GM12878 (cell line): ENCODE measurements around the gene POLA1. TPM values are rescaled to one million over a fixed set of nuclear protein-coding genes. Genes with fewer than 3 reads are reported as not detected.

ENCODE experiments used
- ATAC-seq: fragments of 200-7000 bp; cut with Tn5 transposase; 3 replicates; pipeline ENCODE4 v1.9.1; 2020; ENCODE audit warnings: mild to moderate bottlenecking, moderate library complexity
- BruUV-seq: library from RNA; stranded (reverse); fragments of 400-500 nt; replicated peaks from 2 replicates; lab custom pipeline; 2021; lab: Mats Ljungman, UMichigan
- CTCF ChIA-PET: fragments of 300-600 bp; sonication (Branson Sonifier 250); formaldehyde crosslinking; extraction: SDS; loops from one replicate; lab custom pipeline; 2021; ENCODE audit warnings: inconsistent platforms; lab: Yijun Ruan, JAX
- POLR2A ChIA-PET: fragments of 350-600 bp; formaldehyde crosslinking; extraction: SDS; loops from one replicate; lab custom pipeline; 2021; ENCODE audit warnings: inconsistent platforms; lab: Charles Lee
- RAD21 ChIA-PET: fragments of 300-600 bp; sonication (Branson Sonifier 250); formaldehyde crosslinking; loops from one replicate; lab custom pipeline; 2023; ENCODE audit warnings: antibody characterized with exemption; ENCODE audit not compliant: unreplicated experiment; lab: Charles Lee
- SMC1A ChIA-PET: fragments of 300-600 bp; sonication (Branson Sonifier 250); formaldehyde crosslinking; loops from one replicate; lab custom pipeline; 2023; ENCODE audit not compliant: unreplicated experiment, uncharacterized antibody; lab: Charles Lee
- DNase-seq: peaks from one replicate; pipeline ENCODE4 v3.0.0-alpha.2; 2011; ENCODE audit warnings: low read depth, low spot score
- FAIRE-seq: peaks from 3 replicates; lab custom pipeline; 2011; peaks lifted over from hg19 to GRCh38; lab: Jason Lieb, UNC
- H2AFZ ChIP-seq: 2 replicates; pipeline ENCODE4 v1.6.0; 2011; ENCODE audit warnings: low read depth, low read length, control low read depth; ENCODE audit not compliant: control insufficient read depth
- H3K27ac ChIP-seq: 2 replicates; pipeline ENCODE4 v1.5.1; 2011; ENCODE audit warnings: control low read depth; ENCODE audit not compliant: control insufficient read depth, insufficient read depth
- H3K27me3 ChIP-seq, 2 experiments: replicated peaks in 1 of 2; 2 replicates each; pipeline versions ENCODE4 v1.6.0 to v1.6.1; 2011; ENCODE audit warnings: low read length in 1 of 2; ENCODE audit not compliant: control insufficient read depth in 2 of 2, insufficient read depth in 2 of 2
- H3K36me3 ChIP-seq, 2 experiments: 2 replicates each; pipeline ENCODE4 v1.5.1; 2011; ENCODE audit warnings: low read length in 1 of 2; ENCODE audit not compliant: control insufficient read depth in 2 of 2, insufficient read depth in 2 of 2
- H3K4me1 ChIP-seq: 2 replicates; pipeline ENCODE4 v1.6.1; 2011; ENCODE audit warnings: mild to moderate bottlenecking, low read length, moderate library complexity, mixed read lengths; ENCODE audit not compliant: control insufficient read depth, insufficient read depth
- H3K4me2 ChIP-seq: 2 replicates; pipeline ENCODE4 v1.6.0; 2011; ENCODE audit warnings: control low read depth; ENCODE audit not compliant: control insufficient read depth, insufficient read depth
- H3K4me3 ChIP-seq: fragments of 200-600 bp; sonication (generic); 2 replicates; pipeline ENCODE4 v1.5.1; 2016
- H3K79me2 ChIP-seq: 2 replicates; pipeline ENCODE4 v1.6.0; 2011; ENCODE audit warnings: low read length; ENCODE audit not compliant: control insufficient read depth, insufficient read depth
- H3K9ac ChIP-seq: 2 replicates; pipeline ENCODE4 v1.8.0; 2011; ENCODE audit warnings: low read length, control low read depth, mixed read lengths; ENCODE audit not compliant: control insufficient read depth, insufficient read depth
- H3K9me3 ChIP-seq: replicated peaks from 3 replicates; pipeline ENCODE4 v1.5.1; 2011; ENCODE audit warnings: mild to moderate bottlenecking, low read length; ENCODE audit not compliant: control insufficient read depth, insufficient read depth
- H4K20me1 ChIP-seq: 2 replicates; pipeline ENCODE4 v1.6.0; 2011; ENCODE audit not compliant: control insufficient read depth, insufficient read depth
- BMI1 ChIP-seq: fragments of 450-650 bp; IDR thresholded peaks from 2 replicates; pipeline ENCODE4 v1.6.1; 2016; ENCODE audit warnings: mild to moderate bottlenecking, moderate library complexity, borderline replicate concordance
- GATAD2B ChIP-seq: fragments of 450-650 bp; conservative IDR thresholded peaks from 2 replicates; pipeline ENCODE4 v1.6.1; 2017; ENCODE audit warnings: low read depth, mild to moderate bottlenecking, moderate library complexity
- HDAC6 ChIP-seq: fragments of 200-600 bp; sonication (generic); IDR thresholded peaks from one replicate; pipeline ENCODE4 v1.8.0; 2017; ENCODE audit warnings: antibody characterized with exemption; ENCODE audit not compliant: unreplicated experiment
- JUND ChIP-seq: IDR thresholded peaks from 2 replicates; pipeline ENCODE4 v1.6.1; 2012; ENCODE audit warnings: low read depth, mild to moderate bottlenecking, low read length, improper control_type of control experiment, moderate library complexity
- MAX ChIP-seq: IDR thresholded peaks from 2 replicates; pipeline ENCODE4 v1.6.1; 2012; ENCODE audit warnings: low read depth, low read length, improper control_type of control experiment
- POU2F2 ChIP-seq: IDR thresholded peaks from 3 replicates; pipeline ENCODE4 v1.6.1; 2011; ENCODE audit warnings: low read depth, mild to moderate bottlenecking, low read length, borderline replicate concordance
- STAT3 ChIP-seq: IDR thresholded peaks from 2 replicates; pipeline ENCODE4 v1.6.1; 2011; ENCODE audit warnings: low read depth, low read length, improper control_type of control experiment
- SUZ12 ChIP-seq: fragments of 200-600 bp; sonication (generic); IDR thresholded peaks from one replicate; pipeline ENCODE4 v1.6.1; 2018; ENCODE audit warnings: antibody characterized with exemption, mild to moderate bottlenecking; ENCODE audit not compliant: unreplicated experiment
- TARDBP ChIP-seq: IDR thresholded peaks from 2 replicates; pipeline ENCODE4 v1.6.1; 2016; ENCODE audit warnings: borderline replicate concordance
- ZBED1 ChIP-seq: IDR thresholded peaks from 2 replicates; pipeline ENCODE4 v1.6.1; 2016; ENCODE audit warnings: borderline replicate concordance
- ZNF687 ChIP-seq: fragments of 450-650 bp; IDR thresholded peaks from 2 replicates; pipeline ENCODE4 v1.6.1; 2017; ENCODE audit warnings: mild to moderate bottlenecking, moderate library complexity
- ZSCAN29 ChIP-seq: fragments of 450-650 bp; IDR thresholded peaks from 2 replicates; pipeline ENCODE4 v1.6.1; 2017; ENCODE audit warnings: mild to moderate bottlenecking, moderate library complexity
- WGBS: methylation state at CpG from one replicate; pipeline ENCODE4 v1.1.6; 2016; ENCODE audit warnings: low lambda C conversion rate; ENCODE audit not compliant: insufficient replicate concordance, insufficient coverage; ENCODE audit errors: missing lambda C conversion rate; 5-methylcytosine and 5-hydroxymethylcytosine counted together
- in situ Hi-C: fragments of 300-500 bp; cut with MboI; formaldehyde crosslinking; loops from 9 replicates; pipeline ENCODE4 v1.14.3; 2018; ENCODE audit warnings: mixed read lengths
- intact Hi-C: fragments of 100-400 bp; cut with micrococcal nuclease; formaldehyde crosslinking; loops from one replicate; pipeline ENCODE4 v1.14.2; 2022; ENCODE audit not compliant: unreplicated experiment
- polyA plus RNA-seq, 11 experiments: library from polyadenylated mRNA; depleted of rRNA in 4 of 11; unstranded in 6 of 11; stranded (reverse) in 5 of 11; fragments of >200 nt; fragmentation: Nextera tagmentation in 4 of 11; fragmentation: Illumina TruSeq in 1 of 11; extraction: Ambion mirVana in 4 of 11; extraction: Trizol in 1 of 11; gene quantifications; 1 replicate in 1 of 11; 2 replicates in 10 of 11; pipeline versions ENCODE4 v1.2.1 to v1.2.3, GENCODE V29; 2011 to 2016; ENCODE audit warnings: inconsistent platforms in 2 of 11, missing spikeins in 2 of 11, low read depth in 1 of 11
- total RNA-seq, 4 experiments: library from RNA; depleted of rRNA in 3 of 4; stranded (reverse); fragments of >200 nt in 3 of 4; fragmentation: Illumina TruSeq in 1 of 4; extraction: Trizol in 1 of 4; gene quantifications; 2 replicates each; pipeline versions ENCODE4 v1.2.1 to v1.2.3, GENCODE V29; 2013 to 2021

POLA1 gene
- total and polyA plus RNA-seq, 10 of the 15 experiments (the other 5 are each of a cell fraction or from before 2014, with no cell fraction given), result 6.5 to 34.7 (median 24.8) TPM

GRCh38 chrX:24934279-24934678 lies 240.6 kb downstream of the POLA1 start:
- ChIA-PET RAD21 (no interaction called here), SMC1A (no interaction called here), CTCF (no interaction called here), POLR2A (no interaction called here)
- DNase-seq (no peak), ATAC-seq (no peak), FAIRE-seq (no peak)
- TF ChIP-seq TARDBP (no peak), MAX (no peak)
- H3K27ac ChIP-seq, result no peak overlapping the region
- H2AFZ ChIP-seq, result no peak overlapping the region
- in situ Hi-C loops (no loop called here), intact Hi-C loops (no loop called here)
- H3K9ac ChIP-seq, result no peak overlapping the region
- no peaks in the 10 kb centered on the region for H3K27me3 ChIP-seq
- no peaks in the 10 kb centered on the region for H3K36me3 ChIP-seq
- H3K9me3 ChIP-seq, result no peaks in the 10 kb centered on the region
- no peaks in the 10 kb centered on the region for H3K79me2 ChIP-seq
- BruUV-seq, result no TSS peak
- H4K20me1 ChIP-seq, result no peaks in the 10 kb centered on the region
- H3K4me3 ChIP-seq, result no peak overlapping the region
- no peak overlapping the region for H3K4me2 ChIP-seq
- no peaks in the 10 kb centered on the region for H3K4me1 ChIP-seq

DNA sequence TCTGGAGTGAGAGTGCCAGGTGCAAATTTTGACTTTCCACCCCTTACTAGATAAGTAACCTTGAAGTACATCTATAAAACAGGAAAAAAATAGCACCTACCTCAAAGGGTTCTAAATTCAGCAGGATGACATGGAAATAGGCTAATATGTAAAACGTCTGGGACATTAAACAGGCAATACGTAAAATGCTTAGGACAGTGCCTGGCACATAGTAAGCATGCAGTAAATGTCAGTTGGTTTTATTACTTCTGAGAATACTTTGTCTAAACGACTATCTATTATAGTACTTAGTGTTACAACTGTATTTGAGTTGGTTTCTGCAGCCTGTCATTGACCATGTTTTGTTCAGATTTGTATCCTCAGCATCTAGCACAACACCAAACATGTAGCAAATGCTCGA lies 251.3 kb downstream of the POLA1 start:
- Histone ChIP-seq H3K4me1 (no peaks in the 10 kb centered on the region), H4K20me1 (no peaks in the 10 kb centered on the region), H3K4me2 (no peak overlapping the region), H3K9me3 (no peaks in the 10 kb centered on the region), H3K9ac (no peak overlapping the region), H3K27ac (no peak overlapping the region), H3K79me2 (no peaks in the 10 kb centered on the region), H3K27me3 (no peaks in the 10 kb centered on the region), H2AFZ (no peak overlapping the region), H3K36me3 (no peaks in the 10 kb centered on the region), H3K4me3 (no peak overlapping the region)
- BruUV-seq, result no TSS peak
- ChIA-PET POLR2A (interaction anchor here (0.6 kb wide), 1 partner anchor 481 kb away, joined by 3 read pairs; no protein-coding TSS in a partner anchor), RAD21 (no interaction called here), SMC1A (no interaction called here), CTCF (no interaction called here)
- ATAC-seq (no peak), FAIRE-seq (no peak), DNase-seq (no peak)
- 41% methylated on average over 4 of the region's 4 CpGs for WGBS
- in situ Hi-C loops, result no loop called here
- intact Hi-C loops, result no loop called here
- TF ChIP-seq STAT3 (no peak), POU2F2 (no peak), JUND (no peak), ZNF687 (no peak), HDAC6 (no peak), GATAD2B (no peak), ZSCAN29 (no peak), ZBED1 (no peak), BMI1 (no peak), SUZ12 (no peak)
